ENCODE results near the gene ADAR. TPM values are rescaled to one million over a fixed set of nuclear protein-coding genes. Genes with fewer than 3 reads are reported as not detected.

ADAR gene
- total RNA-seq, 1 experiment from 2014 or later, result 221 TPM

DNA sequence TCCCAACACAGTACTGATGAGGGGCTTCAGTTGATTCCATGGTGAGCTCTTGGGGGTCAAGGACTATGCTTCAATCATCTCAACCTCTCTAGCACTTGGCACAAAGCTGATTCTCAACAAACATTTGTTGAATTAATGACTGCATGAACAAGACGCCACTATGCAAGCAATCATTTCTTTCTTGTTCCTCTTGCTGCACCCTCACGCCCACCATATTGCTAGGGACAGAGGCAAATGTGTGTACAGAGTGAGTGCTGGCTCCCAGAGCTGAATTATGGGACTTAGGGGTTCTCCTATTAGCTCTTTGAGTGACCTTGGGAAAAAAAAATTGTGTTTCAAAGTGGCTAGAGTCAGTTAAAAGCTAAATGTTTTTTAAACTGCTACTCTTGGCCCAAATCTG, 2.5 kb downstream of the ADAR start:
- CTCF ChIA-PET, result interaction anchor here (0.6 to 1.2 kb wide), 4 partner anchors 10 to 390 kb away, joined by 3 to 4 read pairs (median 4); partner anchors contain the start of genes CHRNB2 and PBXIP1
- Mint-ChIP-seq H3K4me1 (peaks cover 56% of the 10 kb centered on the region), H3K36me3 (peaks cover 20% of the 10 kb centered on the region), H3K4me3 (no peak overlapping the region; the same call in 1 of the 2 replicates), H3K27ac (peak overlapping the region; percentile 25; the same call in 1 of the 2 replicates), H3K27me3 (ENCODE audit: low read depth) (no peaks in the 10 kb centered on the region; the same call in 1 of the 2 replicates), H3K9me3 (no peaks in the 10 kb centered on the region)
- DNase-seq (ENCODE audit: low spot score) (no peak), ATAC-seq (no peak)
- POLR2A ChIA-PET, result interaction anchor here (1.4 to 1.7 kb wide), 2 partner anchors 22 to 29 kb away, joined by 4 to 6 read pairs; no protein-coding TSS in a partner anchor
- TF ChIP-seq NR2C2 (CRISPR knock-in tag; IDR thresholded peaks at IDR 0.05) (no peak), IRF2 (CRISPR knock-in tag; IDR thresholded peaks at IDR 0.05; ENCODE audit: borderline replicate concordance, low read depth) (no peak)

GRCh38 chr1:154603317-154603716, 4.7 kb downstream of the ADAR start:
- no peak for ATAC-seq
- POLR2A ChIA-PET, result no interaction called here
- H3K36me3 Mint-ChIP-seq, result peaks cover 32% of the 10 kb centered on the region
- CTCF ChIA-PET, result interaction anchor here (1.4 to 1.5 kb wide), 2 partner anchors 57 to 139 kb away, joined by 3 read pairs; no protein-coding TSS in a partner anchor
- no peaks in the 10 kb centered on the region; the same call in 1 of the 2 replicates for H3K27me3 Mint-ChIP-seq (ENCODE audit: low read depth)
- H3K4me1 Mint-ChIP-seq, result peaks cover 39% of the 10 kb centered on the region
- DNase-seq (ENCODE audit: low spot score), result no peak
- H3K4me3 Mint-ChIP-seq, result no peak overlapping the region
- H3K9me3 Mint-ChIP-seq, result no peaks in the 10 kb centered on the region
- no peak for TF ChIP-seq ZNF671 (CRISPR knock-in tag; IDR thresholded peaks at IDR 0.05)
- no peak for TF ChIP-seq E2F1 (CRISPR knock-in tag; IDR thresholded peaks at IDR 0.05)
- TF ChIP-seq, protein P1, sequence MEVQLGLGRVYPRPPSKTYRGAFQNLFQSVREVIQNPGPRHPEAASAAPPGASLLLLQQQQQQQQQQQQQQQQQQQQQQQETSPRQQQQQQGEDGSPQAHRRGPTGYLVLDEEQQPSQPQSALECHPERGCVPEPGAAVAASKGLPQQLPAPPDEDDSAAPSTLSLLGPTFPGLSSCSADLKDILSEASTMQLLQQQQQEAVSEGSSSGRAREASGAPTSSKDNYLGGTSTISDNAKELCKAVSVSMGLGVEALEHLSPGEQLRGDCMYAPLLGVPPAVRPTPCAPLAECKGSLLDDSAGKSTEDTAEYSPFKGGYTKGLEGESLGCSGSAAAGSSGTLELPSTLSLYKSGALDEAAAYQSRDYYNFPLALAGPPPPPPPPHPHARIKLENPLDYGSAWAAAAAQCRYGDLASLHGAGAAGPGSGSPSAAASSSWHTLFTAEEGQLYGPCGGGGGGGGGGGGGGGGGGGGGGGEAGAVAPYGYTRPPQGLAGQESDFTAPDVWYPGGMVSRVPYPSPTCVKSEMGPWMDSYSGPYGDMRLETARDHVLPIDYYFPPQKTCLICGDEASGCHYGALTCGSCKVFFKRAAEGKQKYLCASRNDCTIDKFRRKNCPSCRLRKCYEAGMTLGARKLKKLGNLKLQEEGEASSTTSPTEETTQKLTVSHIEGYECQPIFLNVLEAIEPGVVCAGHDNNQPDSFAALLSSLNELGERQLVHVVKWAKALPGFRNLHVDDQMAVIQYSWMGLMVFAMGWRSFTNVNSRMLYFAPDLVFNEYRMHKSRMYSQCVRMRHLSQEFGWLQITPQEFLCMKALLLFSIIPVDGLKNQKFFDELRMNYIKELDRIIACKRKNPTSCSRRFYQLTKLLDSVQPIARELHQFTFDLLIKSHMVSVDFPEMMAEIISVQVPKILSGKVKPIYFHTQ (CRISPR knock-in tag; IDR thresholded peaks at IDR 0.05), result no peak
- no peak for TF ChIP-seq USF1 (CRISPR knock-in tag; IDR thresholded peaks at IDR 0.05)
- no peak for TF ChIP-seq RELA (CRISPR knock-in tag; IDR thresholded peaks at IDR 0.05; ENCODE audit: borderline replicate concordance)
- TF ChIP-seq, protein P2, sequence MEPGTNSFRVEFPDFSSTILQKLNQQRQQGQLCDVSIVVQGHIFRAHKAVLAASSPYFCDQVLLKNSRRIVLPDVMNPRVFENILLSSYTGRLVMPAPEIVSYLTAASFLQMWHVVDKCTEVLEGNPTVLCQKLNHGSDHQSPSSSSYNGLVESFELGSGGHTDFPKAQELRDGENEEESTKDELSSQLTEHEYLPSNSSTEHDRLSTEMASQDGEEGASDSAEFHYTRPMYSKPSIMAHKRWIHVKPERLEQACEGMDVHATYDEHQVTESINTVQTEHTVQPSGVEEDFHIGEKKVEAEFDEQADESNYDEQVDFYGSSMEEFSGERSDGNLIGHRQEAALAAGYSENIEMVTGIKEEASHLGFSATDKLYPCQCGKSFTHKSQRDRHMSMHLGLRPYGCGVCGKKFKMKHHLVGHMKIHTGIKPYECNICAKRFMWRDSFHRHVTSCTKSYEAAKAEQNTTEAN (CRISPR knock-in tag; IDR thresholded peaks at IDR 0.05), result no peak
- no peak for TF ChIP-seq NFATC4 (CRISPR knock-in tag; IDR thresholded peaks at IDR 0.05)
- no peak for TF ChIP-seq JAZF1 (CRISPR knock-in tag; IDR thresholded peaks at IDR 0.05)
- TF ChIP-seq PRRX2 (CRISPR knock-in tag; IDR thresholded peaks at IDR 0.05), result no peak
- TF ChIP-seq, protein P3, sequence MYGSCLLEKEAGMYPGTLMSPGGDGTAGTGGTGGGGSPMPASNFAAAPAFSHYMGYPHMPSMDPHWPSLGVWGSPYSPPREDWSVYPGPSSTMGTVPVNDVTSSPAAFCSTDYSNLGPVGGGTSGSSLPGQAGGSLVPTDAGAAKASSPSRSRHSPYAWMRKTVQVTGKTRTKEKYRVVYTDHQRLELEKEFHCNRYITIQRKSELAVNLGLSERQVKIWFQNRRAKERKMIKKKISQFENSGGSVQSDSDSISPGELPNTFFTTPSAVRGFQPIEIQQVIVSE (CRISPR knock-in tag; IDR thresholded peaks at IDR 0.05; ENCODE audit: borderline replicate concordance), result no peak
- TF ChIP-seq NR2C2 (CRISPR knock-in tag; IDR thresholded peaks at IDR 0.05), result no peak
- no peak for TF ChIP-seq RORB (CRISPR knock-in tag; IDR thresholded peaks at IDR 0.05)
- no peak for TF ChIP-seq ZNF317 (CRISPR knock-in tag; IDR thresholded peaks at IDR 0.05; ENCODE audit: borderline replicate concordance, low read depth)
- no peak for TF ChIP-seq ESRRA (CRISPR knock-in tag; IDR thresholded peaks at IDR 0.05; ENCODE audit: borderline replicate concordance)
- TF ChIP-seq MXD4 (CRISPR knock-in tag; IDR thresholded peaks at IDR 0.05; ENCODE audit: borderline replicate concordance), result no peak
- TF ChIP-seq, protein P4, sequence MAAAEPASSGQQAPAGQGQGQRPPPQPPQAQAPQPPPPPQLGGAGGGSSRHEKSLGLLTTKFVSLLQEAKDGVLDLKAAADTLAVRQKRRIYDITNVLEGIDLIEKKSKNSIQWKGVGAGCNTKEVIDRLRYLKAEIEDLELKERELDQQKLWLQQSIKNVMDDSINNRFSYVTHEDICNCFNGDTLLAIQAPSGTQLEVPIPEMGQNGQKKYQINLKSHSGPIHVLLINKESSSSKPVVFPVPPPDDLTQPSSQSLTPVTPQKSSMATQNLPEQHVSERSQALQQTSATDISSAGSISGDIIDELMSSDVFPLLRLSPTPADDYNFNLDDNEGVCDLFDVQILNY (CRISPR knock-in tag; IDR thresholded peaks at IDR 0.05), result no peak
- no peak for TF ChIP-seq ZNF138 (CRISPR knock-in tag; conservative IDR thresholded peaks at IDR 0.05)
- peak overlapping the region; percentile 38; the same call in 1 of the 2 replicates for H3K27ac Mint-ChIP-seq

Data from WTC11 (cell line).